Esophagus squamous epithelium (tissue), 4 donors: ENCODE data around the gene IL20.

Experiments
- CTCF ChIP-seq, 6 experiments: fragments of 450-650 bp in 4 of 6; fragments of 200-600 bp in 2 of 6; sonication (generic) in 2 of 6; IDR thresholded peaks; one replicate each; pipeline ENCODE4 v1.5.1; 2016 to 2019; ENCODE audit warnings: antibody characterized with exemption in 6 of 6, mild to moderate bottlenecking in 4 of 6, moderate library complexity in 4 of 6
- POLR2A ChIP-seq, 4 donors: fragments of 450-650 bp; IDR thresholded peaks; one replicate each; pipeline ENCODE4 v1.6.1; 2017; ENCODE audit warnings: antibody characterized with exemption in 4 of 4, mild to moderate bottlenecking in 4 of 4, moderate library complexity in 3 of 4

GRCh38 chr1:206842854-206843253, 22.6 kb upstream of the IL20 start:
- no peak for TF ChIP-seq CTCF (IDR thresholded peaks at IDR 0.05)
- TF ChIP-seq POLR2A (IDR thresholded peaks at IDR 0.05), result no peak
